Esophagus muscularis mucosa (tissue), 4 donors: ENCODE measurements around the gene CDH5. TPM values are rescaled to one million over a fixed set of nuclear protein-coding genes. Genes with fewer than 3 reads are reported as not detected.

Source experiments
- DNase-seq: peaks from one replicate; pipeline ENCODE4 v3.0.0-alpha.2; 2017; ENCODE audit errors: extremely low spot score
- H3K27ac ChIP-seq, 4 donors: fragments of 200-600 bp; sonication (generic); replicated peaks in 1 of 4; 1 replicate in 3 of 4; 2 replicates in 1 of 4; pipeline ENCODE4 v1.5.1; 2016 to 2019; ENCODE audit warnings: mild to moderate bottlenecking in 1 of 4
- H3K27me3 ChIP-seq, 4 donors: fragments of 200-600 bp; sonication (generic); one replicate each; pipeline versions ENCODE4 v1.5.1 to v1.6.0; 2016 to 2019
- H3K36me3 ChIP-seq, 4 donors: fragments of 200-600 bp; sonication (generic); one replicate each; pipeline ENCODE4 v1.5.1; 2016 to 2019
- H3K4me1 ChIP-seq, 4 donors: fragments of 200-600 bp; sonication (generic); one replicate each; pipeline ENCODE4 v1.5.1; 2016 to 2019
- H3K4me3 ChIP-seq, 4 donors: fragments of 200-600 bp; sonication (generic); 1 replicate in 2 of 4; 2 replicates in 2 of 4; pipeline ENCODE4 v1.5.1; 2016 to 2019; ENCODE audit warnings: mild to moderate bottlenecking in 4 of 4, moderate library complexity in 1 of 4
- H3K9me3 ChIP-seq, 4 donors: fragments of 200-600 bp; sonication (generic); 1 replicate in 3 of 4; 2 replicates in 1 of 4; pipeline ENCODE4 v1.5.1; 2016 to 2019
- EP300 ChIP-seq: sonication (generic); formaldehyde crosslinking; IDR thresholded peaks from one replicate; pipeline ENCODE4 v1.6.1; 2017; ENCODE audit warnings: antibody characterized with exemption
- POLR2A ChIP-seq: fragments of 450-650 bp; IDR thresholded peaks from one replicate; pipeline ENCODE4 v1.6.1; 2017; ENCODE audit warnings: antibody characterized with exemption, moderate library complexity, mild to moderate bottlenecking, low read depth
- POLR2AphosphoS5 ChIP-seq, 2 donors: sonication (generic); formaldehyde crosslinking; IDR thresholded peaks; one replicate each; pipeline ENCODE4 v1.6.1; 2017; ENCODE audit warnings: antibody characterized with exemption in 2 of 2
- WGBS: methylation state at CpG from one replicate; pipeline ENCODE4 v1.1.5; 2018; 5-methylcytosine and 5-hydroxymethylcytosine counted together
- intact Hi-C: fragments of 100-400 bp; cut with DNase I; formaldehyde crosslinking; loops from one replicate; pipeline ENCODE4 v1.15.1; 2023
- total RNA-seq, 4 donors: library from RNA; depleted of rRNA; stranded (reverse); fragments of >200 nt; gene quantifications; one replicate each; pipeline versions ENCODE4 v1.1.0 to v1.2.1, GENCODE V29; 2016
- TF ChIP-seq, protein P1 (sequence below), 3 experiments: fragments of 200-600 bp in 2 of 3; fragments of 450-650 bp in 1 of 3; sonication (generic) in 2 of 3; IDR thresholded peaks; one replicate each; pipeline ENCODE4 v1.5.1; 2017 to 2019; ENCODE audit warnings: antibody characterized with exemption in 3 of 3, mild to moderate bottlenecking in 2 of 3, moderate library complexity in 1 of 3

CDH5 gene
- total RNA-seq, 4 donors from 2014 or later = 19.5 to 63.1 (median 50.6) TPM

DNA sequence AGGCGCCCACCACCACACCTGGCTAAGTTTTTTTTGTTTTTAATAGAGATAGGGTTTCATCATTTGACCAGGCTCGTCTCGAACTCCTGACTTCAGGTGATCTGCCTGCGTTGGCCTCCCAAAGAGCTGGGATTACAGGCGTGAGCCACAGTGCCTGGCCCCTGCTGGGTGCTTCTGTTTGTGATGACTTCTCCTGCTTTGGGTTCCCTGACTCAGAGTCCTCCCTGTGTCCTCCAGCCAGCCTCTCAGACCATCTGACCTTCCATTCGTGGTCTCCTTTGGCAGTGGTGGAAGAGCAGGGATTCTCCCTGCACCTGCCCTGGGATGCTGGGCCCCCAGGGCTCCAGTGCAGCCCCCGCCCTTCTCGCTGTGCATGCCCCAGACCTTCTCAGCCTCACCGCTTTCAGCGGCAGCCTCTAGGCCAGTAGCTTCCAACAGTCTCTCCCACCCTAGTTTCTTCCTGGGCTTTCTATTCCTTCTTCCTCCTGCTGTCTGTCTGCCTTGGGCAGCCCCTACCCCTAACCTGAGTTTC, 73.8 kb downstream of the CDH5 start:
- peaks cover 0 to 26% (median 0%) of the 10 kb centered on the region in 4 donors for H3K27me3 ChIP-seq
- DNase-seq = no peak

DNA sequence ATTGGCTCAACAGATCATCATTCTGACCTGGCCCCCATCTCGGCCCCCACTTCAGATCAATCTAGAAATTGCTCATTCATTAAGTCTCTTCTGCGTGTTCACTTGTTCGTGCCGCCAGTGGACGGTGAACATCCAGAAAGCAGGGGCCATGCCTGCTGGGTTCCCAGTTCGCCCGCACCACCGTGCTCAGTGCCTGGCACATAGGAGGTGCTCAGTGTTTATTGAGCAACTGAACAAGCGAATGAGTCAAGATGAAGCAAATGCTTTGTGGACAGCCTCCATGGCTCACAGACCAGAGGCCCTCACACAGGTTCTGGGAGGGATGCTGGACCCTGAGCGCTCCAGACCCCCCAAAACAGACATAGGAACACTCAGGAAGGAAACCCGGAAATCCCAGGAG, 74.5 kb downstream of the CDH5 start:
- intact Hi-C loops = no loop called here
- no peak for DNase-seq
- no peaks in the 10 kb centered on the region for H3K36me3 ChIP-seq
- TF ChIP-seq EP300 = no peak
- TF ChIP-seq, protein P1, sequence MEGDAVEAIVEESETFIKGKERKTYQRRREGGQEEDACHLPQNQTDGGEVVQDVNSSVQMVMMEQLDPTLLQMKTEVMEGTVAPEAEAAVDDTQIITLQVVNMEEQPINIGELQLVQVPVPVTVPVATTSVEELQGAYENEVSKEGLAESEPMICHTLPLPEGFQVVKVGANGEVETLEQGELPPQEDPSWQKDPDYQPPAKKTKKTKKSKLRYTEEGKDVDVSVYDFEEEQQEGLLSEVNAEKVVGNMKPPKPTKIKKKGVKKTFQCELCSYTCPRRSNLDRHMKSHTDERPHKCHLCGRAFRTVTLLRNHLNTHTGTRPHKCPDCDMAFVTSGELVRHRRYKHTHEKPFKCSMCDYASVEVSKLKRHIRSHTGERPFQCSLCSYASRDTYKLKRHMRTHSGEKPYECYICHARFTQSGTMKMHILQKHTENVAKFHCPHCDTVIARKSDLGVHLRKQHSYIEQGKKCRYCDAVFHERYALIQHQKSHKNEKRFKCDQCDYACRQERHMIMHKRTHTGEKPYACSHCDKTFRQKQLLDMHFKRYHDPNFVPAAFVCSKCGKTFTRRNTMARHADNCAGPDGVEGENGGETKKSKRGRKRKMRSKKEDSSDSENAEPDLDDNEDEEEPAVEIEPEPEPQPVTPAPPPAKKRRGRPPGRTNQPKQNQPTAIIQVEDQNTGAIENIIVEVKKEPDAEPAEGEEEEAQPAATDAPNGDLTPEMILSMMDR (IDR thresholded peaks at IDR 0.05) = no peak
- TF ChIP-seq POLR2AphosphoS5 (IDR thresholded peaks at IDR 0.05) = no peak
- TF ChIP-seq POLR2A = no peak
- H3K27me3 ChIP-seq = peaks cover 0 to 26% (median 0%) of the 10 kb centered on the region in 4 donors
- no peak overlapping the region for H3K27ac ChIP-seq
- no peaks in the 10 kb centered on the region for H3K9me3 ChIP-seq
- H3K4me3 ChIP-seq = no peak overlapping the region
- 94% methylated on average over 11 of the region's 11 CpGs for WGBS
- no peaks in the 10 kb centered on the region for H3K4me1 ChIP-seq

More for the DNA sequence above, 73.8 kb downstream of the CDH5 start:
- Histone ChIP-seq H3K27ac (no peak overlapping the region), H3K9me3 (no peaks in the 10 kb centered on the region), H3K36me3 (no peaks in the 10 kb centered on the region), H3K4me3 (no peak overlapping the region), H3K4me1 (no peaks in the 10 kb centered on the region)
- WGBS = 88% methylated on average over 10 of the region's 10 CpGs
- TF ChIP-seq POLR2AphosphoS5 (IDR thresholded peaks at IDR 0.05) (no peak), POLR2A (no peak), EP300 (no peak)
- TF ChIP-seq, protein P1 (IDR thresholded peaks at IDR 0.05) = no peak
- intact Hi-C loops = no loop called here

DNA sequence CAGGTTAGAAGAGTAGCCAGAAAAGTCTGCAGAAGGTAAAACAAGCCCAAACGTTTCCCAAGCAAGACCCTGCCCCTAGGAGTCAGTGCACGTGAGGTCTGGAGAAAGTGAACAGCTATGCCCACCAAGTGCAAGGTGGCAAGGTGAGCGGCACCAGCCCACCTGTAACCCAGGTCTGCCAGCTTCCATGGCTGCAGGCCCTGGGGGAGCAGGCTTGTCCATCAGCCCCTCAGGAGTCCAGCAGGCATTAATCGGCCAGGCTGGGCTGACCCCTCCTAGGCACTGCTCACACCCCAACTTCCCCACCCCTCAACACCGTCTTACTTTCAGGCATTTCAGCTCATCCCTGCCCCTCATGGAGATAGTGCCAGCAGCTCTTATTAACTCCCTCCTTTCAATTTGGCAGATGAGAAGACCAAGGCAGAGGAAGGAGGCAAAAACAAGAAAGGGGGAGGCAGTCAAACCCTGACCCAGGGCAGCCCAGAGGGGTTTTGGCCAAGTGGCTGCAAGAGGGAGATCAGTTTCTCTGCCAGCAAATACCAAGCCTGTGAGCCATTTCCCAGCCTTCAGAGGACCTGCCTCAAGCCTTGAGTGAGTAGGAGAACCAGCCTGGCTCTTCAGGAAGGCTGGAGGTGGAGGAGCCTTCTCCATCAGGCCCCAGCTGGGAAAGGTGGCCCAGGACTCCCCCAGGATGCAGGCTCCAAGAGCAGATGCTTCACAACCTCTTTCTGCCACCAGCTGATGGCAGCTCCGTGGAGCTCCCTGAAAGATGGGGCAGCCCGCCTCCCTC, 75.3 kb downstream of the CDH5 start:
- TF ChIP-seq EP300 (no peak), POLR2AphosphoS5 (IDR thresholded peaks at IDR 0.05) (no peak), POLR2A (no peak)
- TF ChIP-seq, protein P1 (IDR thresholded peaks at IDR 0.05) = no peak
- no peaks in the 10 kb centered on the region for H3K4me1 ChIP-seq
- intact Hi-C loops = no loop called here
- H3K36me3 ChIP-seq = no peaks in the 10 kb centered on the region
- H3K27me3 ChIP-seq = peaks cover 0 to 26% (median 0%) of the 10 kb centered on the region in 4 donors
- no peaks in the 10 kb centered on the region for H3K9me3 ChIP-seq
- H3K4me3 ChIP-seq = no peak overlapping the region
- 82% methylated on average over 7 of the region's 7 CpGs for WGBS
- no peak for DNase-seq
- H3K27ac ChIP-seq = no peak overlapping the region

DNA sequence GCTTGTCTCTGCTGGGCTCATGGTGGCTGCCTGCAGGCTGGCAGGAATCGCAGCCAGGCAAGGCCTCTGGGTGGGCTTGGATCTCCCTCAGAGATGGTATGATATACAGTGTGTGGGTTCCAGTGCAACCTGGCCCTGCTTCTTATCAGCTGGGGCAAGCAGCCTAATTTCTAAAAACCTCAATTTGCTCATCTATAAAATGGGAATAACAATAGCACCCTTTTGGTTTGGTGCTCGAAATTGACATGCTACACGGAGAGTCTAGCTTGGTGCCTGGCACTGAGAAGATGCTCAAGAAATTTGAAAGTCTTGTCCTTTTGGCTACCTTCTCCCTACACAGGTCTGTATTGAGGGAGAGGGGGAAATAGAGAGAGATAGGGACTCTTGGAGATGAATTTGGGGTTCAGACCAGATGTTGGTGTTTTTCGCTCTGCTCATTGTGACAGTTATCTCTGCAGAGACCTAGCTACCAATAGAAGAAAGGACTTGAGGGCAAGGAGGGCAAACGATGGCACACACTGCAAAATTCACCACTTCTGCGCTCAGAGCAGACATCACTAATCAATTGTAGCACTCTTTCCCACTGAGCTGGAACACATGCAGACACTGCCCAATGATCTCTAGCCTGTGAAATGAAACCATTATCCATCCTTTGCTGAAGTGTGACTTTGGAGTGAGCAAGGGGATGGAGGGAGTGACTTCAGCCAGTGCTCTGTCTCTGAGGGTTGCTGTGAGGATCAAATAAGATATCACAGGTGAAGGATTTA, 76.2 kb downstream of the CDH5 start:
- peaks cover 0 to 26% (median 0%) of the 10 kb centered on the region in 4 donors for H3K27me3 ChIP-seq
- intact Hi-C loops = no loop called here
- H3K4me3 ChIP-seq = no peak overlapping the region
- no peaks in the 10 kb centered on the region for H3K9me3 ChIP-seq
- H3K36me3 ChIP-seq = no peaks in the 10 kb centered on the region
- H3K4me1 ChIP-seq = no peaks in the 10 kb centered on the region
- DNase-seq = no peak
- no peak overlapping the region for H3K27ac ChIP-seq
- WGBS = 76% methylated on average over 6 of the region's 6 CpGs
- TF ChIP-seq POLR2A (no peak), POLR2AphosphoS5 (IDR thresholded peaks at IDR 0.05) (no peak), EP300 (no peak)
- TF ChIP-seq, protein P1 (IDR thresholded peaks at IDR 0.05) = no peak
